TTC549 (cell line): ENCODE results near the gene TSHZ1.

Source experiments
- FAIRE-seq: peaks from 2 replicates; lab custom pipeline; 2012; peaks lifted over from hg19 to GRCh38; lab: Jason Lieb, UNC

Gene TSHZ1

DNA sequence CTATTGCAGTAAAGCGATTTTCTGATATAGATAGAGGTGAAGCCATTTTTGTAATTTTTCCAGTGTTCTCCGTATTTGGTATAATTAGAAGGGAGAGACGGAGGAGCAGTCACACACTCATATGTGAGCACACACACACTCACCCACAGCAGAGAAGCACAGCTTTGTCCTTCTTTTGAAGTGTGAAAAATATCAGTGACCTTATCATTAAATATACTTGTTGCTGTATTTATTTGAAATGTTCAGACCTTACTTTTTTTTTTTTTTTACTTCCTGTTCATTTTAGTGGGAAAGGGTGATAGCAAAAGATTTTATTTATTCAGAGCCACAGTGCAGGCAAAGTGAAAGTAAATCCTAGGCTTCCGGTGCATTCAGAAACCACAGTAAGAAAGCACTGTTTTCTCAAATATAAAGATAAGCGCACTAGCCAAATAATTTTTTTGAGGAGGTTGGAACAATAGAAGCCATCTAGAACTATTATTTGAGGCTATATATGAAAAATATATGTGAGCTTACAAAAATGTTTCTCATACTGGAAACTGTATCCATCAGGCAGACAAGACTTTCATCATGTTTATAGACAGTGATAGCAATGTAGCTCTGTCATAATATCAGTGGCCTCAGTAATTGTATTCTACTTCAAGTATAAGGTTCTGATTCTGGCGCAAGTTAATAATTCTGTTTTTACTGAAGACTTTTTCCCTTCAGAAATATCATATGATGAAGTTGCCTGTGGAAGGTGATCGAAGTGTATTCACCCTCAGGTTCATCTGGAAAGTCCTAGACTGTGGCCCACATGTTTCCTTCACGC, 37.2 kb downstream of the TSHZ1 start:
- no peak for FAIRE-seq

DNA sequence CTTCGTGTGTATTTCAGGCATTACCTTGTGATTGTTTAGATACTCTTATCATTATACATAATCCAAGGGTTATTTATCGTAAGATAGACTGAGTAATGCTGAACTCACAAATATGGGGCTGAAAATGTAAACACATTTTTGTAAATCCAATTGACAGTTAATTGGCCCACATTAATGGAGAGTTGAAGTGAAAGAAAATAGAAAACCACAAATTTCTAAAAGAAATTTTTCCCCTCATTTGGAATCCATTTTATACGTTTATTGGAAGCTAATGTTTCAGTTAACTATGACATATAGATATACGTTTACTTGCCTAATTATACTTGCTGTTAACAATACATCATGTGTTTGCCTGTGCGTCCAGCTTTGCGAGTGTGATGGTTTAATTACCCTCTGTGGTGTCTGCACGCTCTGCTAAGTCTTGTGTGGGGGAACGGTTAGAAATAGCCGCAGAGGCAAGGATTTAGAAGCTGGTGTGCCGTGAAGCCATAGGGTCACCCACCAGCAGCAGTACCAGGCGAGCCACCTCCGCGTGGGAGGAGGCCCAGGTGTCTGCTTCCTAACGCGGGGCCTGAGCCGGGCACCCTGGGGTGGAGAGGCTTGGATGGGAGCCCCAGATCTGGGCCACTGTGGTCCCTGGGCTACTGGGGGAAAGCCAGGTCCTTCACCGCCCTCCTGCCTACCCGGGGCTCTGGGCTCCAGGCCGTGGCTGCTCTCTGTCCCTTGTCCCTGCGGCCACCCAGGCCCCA, 38.0 kb downstream of the TSHZ1 start:
- no peak for FAIRE-seq

DNA sequence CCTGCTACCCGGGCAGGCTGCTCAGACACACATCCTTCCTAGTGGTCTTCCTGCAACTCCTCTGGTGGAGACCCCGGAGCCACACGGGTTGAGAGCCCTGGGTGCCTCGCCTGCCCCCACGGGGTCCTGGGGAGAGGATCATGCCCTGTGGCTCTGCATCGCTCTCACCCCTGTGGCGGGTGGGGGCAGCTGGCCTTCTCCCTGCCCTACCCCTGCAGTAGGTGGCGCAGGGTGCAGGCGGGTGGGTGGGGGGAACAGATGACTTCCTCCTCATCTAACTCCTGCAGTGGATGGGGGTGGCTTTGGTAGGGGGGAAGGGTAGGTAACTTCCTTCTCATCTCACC, 38.5 kb downstream of the TSHZ1 start:
- no peak for FAIRE-seq

DNA sequence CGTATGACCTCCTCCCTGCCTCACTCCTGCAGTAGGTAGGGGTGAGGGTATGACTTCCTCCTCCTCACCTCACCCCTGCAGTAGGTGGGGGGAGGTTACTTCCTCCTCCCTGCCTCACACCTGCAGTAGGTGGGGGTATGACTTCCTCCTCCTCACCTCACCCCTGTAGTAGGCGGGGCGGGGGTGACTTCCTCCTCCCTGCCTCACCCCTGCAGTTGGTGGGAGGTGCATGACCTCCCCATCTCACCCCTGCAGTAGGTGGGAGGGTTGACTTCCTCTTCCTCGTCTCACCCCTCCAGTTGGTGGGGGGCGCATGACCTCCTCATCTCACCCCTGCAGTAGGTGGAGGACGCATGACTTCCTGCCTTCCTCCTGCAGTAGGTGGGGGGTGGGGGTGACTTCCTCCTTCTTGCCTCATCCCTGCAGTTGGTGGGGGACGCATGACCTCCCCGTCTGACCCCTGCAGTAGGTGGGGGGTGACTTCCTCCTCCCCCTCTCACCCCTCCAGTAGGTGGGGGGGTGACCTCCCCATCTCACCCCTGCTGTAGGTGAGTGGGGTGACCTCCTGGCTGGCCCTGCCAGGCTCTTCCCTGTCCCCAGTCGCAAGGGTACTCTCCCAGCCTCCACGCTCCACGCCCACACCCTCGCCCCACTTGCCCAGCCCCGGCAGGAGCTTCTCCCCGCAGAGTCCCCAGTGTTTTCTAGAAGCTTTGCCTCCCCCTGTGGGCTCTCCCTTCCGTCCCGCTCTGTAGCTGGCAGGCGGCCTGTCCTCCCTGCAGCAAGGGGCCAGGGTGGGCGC, 39.3 kb downstream of the TSHZ1 start:
- FAIRE-seq: no peak

DNA sequence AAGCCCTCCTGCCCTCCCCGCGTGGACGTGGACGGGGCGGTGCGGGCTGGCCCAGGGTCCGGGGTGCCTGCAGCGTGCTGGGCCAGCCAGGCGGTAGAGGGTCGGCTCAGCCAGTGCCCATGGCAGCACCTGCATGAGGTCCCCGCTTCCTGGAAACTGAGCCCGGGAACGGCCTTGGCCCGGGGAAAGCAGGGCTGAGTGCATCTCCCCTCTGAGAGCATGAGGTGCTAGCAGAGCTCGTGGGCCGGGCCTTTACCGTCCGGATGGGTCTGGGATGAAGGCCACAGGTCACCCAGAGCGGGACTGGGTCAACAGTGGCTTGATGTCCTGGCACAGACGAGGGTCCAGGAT, 39.8 kb downstream of the TSHZ1 start:
- FAIRE-seq: no peak

DNA sequence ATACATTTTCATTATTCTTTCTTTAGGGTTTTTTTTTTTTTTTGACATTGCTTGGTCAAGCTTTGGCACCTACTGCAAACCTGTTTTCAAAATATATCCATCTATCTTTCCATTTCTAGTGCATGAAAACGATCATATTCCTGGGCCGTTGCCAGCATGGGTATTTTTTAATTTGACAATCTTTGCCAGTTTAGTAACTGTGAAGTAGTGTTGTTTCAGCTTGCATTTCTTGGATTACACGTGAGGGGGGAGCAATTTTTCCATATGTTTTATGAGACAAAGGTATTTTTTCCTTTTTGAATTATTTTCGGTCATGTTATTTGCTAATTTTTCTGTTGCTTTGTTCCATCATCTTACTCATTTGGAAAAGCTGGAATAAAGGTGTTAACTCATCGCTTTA, 40.9 kb downstream of the TSHZ1 start:
- no peak for FAIRE-seq

DNA sequence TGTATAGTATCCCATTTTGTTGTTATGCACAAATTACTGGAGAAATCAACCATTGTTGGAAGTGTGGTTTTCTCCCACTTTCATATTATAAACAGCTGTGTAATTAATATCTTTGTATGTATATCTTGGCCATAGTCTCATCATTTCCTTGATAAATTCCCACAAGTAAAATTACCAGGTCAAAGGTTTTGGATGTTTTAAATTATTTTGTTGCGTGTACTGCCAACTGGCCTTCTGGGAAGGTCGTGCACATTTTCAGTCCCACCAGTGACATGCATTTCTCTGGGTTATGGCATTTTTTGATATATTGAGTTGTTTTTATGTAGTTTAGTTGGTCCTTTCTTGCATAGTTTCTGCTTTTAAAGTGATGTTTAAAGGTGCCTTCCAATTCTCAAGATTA, 41.5 kb downstream of the TSHZ1 start:
- FAIRE-seq: no peak

DNA sequence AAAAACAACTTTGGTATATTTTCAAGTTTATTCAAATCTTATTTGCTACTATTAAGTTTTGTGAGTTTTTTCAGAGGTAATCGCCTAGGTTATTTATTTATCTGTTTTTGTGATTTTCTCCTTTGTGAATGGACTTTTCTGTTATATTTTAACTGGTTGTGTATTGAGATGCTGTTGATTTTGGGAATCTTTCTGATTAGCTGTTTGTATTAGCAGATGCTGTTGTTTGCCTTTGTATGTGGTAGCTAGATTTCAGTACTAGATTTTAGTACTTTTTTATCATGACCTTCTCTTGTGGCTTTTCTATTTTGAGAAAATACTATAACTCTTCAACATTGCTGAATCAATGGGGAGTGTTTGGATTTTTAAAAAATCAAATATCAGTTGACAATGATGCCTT, 42.4 kb downstream of the TSHZ1 start:
- no peak for FAIRE-seq

DNA sequence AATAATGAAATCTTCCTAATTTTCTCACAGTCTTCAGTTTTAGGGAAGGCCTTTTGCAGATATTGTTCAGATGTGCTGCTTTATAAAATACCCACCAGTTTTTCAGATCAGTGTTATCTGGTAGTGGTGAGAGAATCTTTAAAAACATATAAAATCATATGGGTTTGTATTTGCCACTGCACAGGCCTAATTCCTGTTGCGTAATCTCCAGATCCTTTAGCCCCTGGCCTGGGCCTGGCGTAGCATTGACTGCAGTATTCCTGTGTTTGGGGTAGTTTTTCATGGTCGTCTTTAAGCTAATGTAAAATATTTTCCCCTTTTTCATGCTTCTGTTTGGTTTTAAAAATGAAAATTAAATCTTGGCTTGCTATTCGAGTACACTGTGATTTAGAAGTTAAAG, 43.2 kb downstream of the TSHZ1 start:
- FAIRE-seq: no peak

DNA sequence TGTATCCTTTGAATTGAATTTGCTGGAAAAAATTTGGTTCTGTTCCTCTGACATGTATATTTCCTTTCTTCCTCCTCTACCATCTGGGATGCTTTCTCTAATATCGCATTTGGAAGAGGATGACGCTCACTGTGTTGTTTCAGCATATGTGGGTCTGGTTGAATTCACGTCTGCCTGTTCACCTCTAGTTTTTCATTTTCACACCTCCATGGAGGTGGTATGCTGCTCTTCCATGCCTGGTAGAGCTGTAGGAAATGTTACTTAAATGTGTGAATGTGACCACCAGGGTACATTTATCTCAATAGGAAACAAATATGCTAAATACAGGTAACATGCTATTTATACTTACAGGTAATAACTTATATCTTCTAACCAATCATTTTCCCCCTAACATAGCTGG, 44.5 kb downstream of the TSHZ1 start:
- no peak for FAIRE-seq

DNA sequence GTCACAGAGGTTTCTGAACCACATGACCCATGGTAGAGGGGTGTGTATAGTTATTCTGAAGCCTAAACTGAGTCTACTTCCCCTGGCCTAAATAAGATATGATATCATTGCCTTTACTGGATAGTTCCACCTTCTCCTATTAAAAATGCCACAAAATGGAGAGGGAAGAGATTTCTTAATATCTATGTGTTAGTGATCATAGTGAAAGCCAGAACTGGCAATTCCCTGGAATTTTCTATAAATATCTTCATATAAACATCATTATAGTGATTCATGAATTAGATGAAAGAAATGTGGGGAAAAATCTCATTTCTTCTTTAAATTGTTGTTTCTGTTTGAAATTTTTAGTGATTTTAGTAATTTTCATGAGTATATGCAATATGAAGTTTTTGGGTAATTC, 45.8 kb downstream of the TSHZ1 start:
- FAIRE-seq: no peak

DNA sequence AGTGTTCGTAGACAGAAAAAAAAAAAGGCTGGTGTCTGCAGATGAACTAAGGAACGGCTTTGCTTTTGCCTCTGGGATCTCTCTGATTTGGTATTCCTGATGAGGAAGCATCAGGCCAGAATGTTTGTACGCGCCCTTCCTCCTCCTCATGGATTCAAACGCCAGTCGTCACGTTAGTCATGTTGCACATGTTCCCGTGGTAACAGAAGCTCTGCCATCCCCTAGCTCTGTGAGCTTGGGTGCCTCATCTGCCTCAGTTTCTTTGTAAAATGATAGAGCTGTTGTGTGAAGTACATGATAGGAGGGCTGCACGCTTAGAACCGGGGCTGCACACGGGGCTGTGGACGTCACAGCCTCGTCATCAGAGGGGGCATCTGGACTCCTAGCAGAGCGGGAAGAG, 47.0 kb downstream of the TSHZ1 start:
- FAIRE-seq: no peak

DNA sequence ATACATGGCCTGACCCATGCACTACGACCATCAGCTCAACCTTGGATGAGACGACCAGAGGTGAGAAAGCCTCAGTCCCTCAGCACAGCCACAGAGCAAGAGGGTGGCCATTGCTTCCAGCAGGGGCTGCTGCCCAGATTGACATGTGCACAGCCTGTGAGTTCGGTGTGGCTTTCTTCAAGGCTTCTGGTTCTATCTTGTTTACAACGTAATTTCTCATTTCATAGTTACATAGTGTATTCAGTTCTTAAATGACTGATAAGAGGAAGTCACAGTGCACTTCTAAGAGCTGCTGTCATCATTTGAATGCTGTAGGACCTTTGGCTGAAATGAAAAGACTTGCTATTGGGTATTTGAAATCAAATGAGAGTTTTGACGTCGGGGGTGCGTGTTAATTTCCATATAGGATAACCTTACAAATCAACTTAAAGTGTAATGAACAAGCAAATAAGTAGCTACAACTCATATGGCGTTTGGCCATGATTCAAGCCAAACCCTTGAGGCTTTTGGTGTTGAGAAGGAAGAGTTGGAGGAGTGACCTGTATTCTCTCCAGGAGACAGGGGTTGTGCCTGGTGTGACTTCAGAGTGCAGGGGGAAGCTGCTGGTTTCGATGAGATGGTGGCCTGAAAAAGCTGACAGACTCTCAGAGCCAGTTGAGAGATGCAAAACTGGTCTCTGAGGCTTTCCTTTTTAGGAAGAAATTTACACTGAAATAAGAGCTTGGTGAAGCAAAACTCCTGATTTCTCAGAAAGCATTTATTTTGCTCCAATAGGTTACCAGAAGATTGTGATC, 51.0 kb downstream of the TSHZ1 start:
- FAIRE-seq: no peak

DNA sequence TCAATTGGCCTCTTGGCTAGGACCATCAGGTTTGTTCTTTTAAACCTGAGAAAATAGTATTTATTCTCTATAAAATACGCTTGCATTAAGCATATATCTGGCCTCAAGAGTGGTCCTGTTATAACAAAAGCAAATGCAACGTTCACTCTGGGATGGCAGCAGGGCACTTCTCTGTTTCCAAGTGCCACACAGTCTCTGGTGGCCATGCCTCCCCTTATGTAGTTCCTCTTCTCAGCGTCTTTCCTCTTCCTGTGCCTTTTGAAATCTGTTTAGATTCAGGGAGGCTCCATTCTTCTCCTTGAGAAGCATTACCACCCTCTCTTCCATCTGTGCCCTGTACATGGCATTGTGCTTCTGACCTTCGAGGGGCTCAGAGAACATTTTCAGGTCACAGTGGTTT, 51.9 kb downstream of the TSHZ1 start:
- no peak for FAIRE-seq

DNA sequence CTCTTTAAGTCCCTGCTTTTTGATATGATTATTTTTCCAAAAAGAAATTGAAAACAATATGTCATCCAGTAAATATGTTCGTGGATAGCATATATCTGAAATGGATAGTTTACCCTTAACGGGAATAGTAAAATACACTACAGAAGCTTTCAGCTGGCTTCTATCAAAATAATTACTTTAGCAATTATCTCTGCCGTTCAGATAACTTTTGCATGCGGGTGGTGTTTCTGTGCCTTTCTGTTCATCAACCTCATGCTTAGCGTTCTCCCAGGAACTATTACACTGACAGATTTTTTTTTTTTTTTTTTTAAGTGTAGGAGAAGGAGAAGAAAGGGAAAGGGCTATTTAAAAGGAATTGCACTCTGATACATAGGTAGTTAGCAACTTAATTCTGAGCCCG, 53.6 kb downstream of the TSHZ1 start:
- FAIRE-seq: no peak

DNA sequence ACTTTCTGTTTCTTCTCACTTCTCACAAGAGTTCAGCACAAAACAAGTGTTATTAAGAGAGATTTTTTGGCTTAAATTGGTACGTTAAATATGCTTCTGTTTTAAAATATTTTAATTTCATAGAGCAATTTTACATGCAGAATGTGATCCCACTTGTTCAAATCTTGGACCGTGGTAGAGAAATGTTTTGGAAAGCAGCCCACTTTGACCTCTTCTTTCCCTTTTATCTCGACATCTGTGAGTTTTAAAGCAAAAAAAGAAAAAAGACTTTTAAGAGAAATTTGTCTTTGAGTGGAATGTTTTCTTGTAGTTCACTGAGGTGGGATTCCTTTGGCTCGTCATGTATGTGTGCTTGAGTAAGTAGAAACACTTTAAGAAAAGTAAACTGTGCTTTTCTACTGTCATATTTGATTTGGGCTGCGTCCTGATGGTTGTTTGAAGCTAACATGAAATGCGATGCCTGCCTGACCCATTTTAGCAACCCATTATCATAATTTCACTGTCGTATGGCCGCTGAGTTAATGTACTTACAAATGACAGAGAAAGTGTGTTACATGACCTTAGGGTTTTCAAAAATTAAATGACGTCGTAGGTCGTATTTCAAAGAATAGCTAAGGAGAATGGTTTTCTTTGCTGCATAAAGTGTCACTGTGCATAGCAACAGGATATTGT, 54.5 kb downstream of the TSHZ1 start:
- no peak for FAIRE-seq

DNA sequence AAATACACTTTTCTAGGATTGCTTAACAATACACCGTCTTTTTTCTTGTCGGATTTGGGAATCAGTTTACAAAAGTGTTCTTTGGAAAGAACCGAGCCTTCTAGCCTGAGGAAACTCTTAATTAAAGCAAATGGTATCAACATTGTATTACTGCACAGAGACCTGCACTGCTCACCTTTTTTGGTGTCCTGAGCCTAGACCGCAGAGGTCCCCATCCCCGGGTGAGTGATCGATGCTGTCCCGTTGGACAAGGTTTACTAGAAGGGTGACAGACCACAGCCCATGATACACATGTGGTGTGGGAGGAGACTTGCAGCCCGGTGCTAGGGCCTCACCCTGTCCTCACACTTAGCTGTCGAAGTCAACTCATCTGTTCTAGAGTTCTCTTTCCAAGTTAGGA, 55.3 kb downstream of the TSHZ1 start:
- no peak for FAIRE-seq

DNA sequence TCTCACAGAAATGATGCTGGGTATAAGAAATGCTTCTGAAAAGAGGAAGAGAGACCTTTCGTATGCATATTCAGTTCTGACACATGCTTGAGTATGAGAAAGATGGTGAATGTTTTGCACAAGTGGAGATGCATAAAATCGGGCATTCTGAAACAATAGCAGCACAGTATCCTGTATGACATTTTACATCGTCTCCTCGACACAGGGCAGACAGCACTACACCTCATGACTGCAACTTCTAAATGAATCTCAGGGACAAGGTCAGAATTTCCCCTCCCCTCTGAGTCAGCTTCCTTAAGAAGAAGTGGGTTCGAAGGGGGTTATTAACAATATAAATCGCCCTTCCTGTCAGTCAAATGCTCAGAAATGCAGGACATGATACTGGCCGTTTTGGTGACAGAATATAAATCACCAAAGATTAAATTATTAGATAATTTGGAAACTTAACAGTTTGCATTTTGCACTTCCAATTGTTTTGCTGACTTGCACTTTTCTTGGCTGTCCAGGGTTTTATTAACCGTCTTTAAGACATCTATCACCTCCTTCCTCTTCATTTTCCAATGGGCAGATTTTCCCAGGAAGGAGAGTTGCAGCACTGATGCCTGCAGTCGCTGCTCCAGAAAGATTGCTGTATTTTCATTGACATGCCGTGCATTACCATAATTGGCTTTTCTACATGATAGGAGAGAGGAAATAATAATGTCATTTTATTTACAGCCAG, 57.2 kb downstream of the TSHZ1 start:
- no peak for FAIRE-seq

DNA sequence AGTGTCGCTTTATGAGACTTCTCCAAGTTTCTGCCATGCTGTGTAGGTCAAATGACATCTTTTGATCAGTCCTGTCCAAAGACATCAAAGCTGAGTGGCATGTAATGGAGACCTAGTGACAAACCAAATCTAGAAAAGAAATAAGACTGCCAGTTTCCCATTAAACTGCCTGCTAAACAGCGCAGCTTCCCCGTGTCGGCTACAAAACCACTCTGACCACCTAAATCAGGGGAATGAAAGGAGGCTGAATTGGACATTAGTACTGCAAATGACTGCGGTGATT, 57.7 kb downstream of the TSHZ1 start:
- FAIRE-seq: no peak

DNA sequence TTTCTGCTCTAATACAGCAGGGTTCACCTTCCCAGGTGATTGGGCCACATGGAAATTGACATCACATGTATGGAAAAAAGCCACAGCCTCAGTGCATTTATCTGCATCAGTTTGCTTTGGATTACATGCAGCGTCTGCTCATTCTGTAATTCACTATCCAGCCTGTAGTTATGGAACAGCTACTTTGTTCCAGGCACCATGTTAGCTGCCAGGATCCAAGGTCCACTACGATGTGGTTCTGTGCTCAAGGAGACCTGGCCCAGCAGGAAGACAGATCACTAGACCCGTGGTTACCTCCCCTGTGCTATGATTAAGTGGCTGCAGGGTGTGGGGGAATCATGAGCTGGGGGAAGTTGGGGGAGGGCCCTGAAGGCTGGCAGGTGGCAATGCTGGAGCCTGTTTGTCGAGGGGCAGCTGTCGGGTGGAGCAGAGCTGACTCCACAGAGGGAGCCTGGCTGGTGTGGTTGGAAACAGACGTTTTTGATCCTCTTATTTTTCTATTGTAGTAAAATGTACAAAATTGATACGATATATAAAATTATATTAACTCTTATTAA, 58.6 kb downstream of the TSHZ1 start:
- no peak for FAIRE-seq

DNA sequence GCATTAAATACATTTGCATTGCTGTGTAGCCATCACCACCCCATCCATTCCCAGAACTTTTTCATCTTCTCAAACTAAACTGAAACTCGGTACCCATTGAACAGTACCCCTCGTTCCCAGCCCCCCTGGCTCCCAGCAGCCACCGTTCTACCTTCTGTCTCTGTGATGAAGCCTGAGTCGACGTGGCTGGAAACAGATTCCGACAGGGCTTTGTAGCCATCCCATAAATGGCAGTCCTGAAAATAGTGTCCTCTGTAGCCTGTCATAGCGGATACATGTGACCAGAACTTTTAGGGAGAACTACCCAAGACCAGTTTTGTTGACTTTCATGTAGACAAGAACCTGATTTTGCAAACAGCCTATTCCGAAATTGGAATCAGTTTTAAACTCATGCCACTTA, 59.1 kb downstream of the TSHZ1 start:
- no peak for FAIRE-seq
